Activated T-helper 17 cell treated with anti-CD3 and anti-CD28 coated beads, Interleukin-2, amount 50 U/mL, for 72 hours (primary cell): Measurements from ENCODE around the gene HOXD11. TPM values are rescaled to one million over a fixed set of nuclear protein-coding genes. Genes with fewer than 3 reads are reported as not detected.

Source experiments
- ATAC-seq: fragments of 150-1000 bp; cut with Tn5 transposase; replicated peaks from 2 replicates; pipeline ENCODE4 v1.10.0; 2021; ENCODE audit warnings: mild to moderate bottlenecking, moderate library complexity
- H3K27ac Mint-ChIP-seq: one replicate; pipeline ENCODE4 v1.8.0; 2022; ENCODE audit warnings: mixed read lengths
- H3K27me3 Mint-ChIP-seq: one replicate; pipeline ENCODE4 v1.8.0; 2022; ENCODE audit warnings: mixed read lengths
- H3K36me3 Mint-ChIP-seq: one replicate; pipeline ENCODE4 v1.8.0; 2022; ENCODE audit warnings: low read depth, mild to moderate bottlenecking, mixed read lengths
- H3K4me1 Mint-ChIP-seq: one replicate; pipeline ENCODE4 v1.8.0; 2022; ENCODE audit warnings: mixed read lengths
- H3K4me3 Mint-ChIP-seq: one replicate; pipeline ENCODE4 v1.8.0; 2022; ENCODE audit warnings: mild to moderate bottlenecking, mixed read lengths
- H3K9me3 Mint-ChIP-seq: one replicate; pipeline ENCODE4 v1.8.0; 2022; ENCODE audit warnings: mixed read lengths
- total RNA-seq, 2 donors: library from RNA; stranded (reverse); gene quantifications; one replicate each; pipeline ENCODE4 v1.2.3, GENCODE V29; 2022

Gene HOXD11
- total RNA-seq, 2 donors from 2014 or later = not detected

GRCh38 chr2:176124110-176124946 is 17.2 kb downstream of the HOXD11 start:
- Mint-ChIP-seq H3K4me3 (peak overlapping the region; percentile 12), H3K9me3 (no peaks in the 10 kb centered on the region), H3K4me1 (no peaks in the 10 kb centered on the region), H3K27me3 (peaks cover 70% of the 10 kb centered on the region), H3K36me3 (peaks cover 15% of the 10 kb centered on the region), H3K27ac (no peak overlapping the region)
- no peak for ATAC-seq

- Mint-ChIP-seq H3K4me1 (no peaks in the 10 kb centered on the region), H3K36me3 (peaks cover 9% of the 10 kb centered on the region), H3K9me3 (no peaks in the 10 kb centered on the region), H3K27me3 (peaks cover 62% of the 10 kb centered on the region), H3K4me3 (no peak overlapping the region), H3K27ac (no peak overlapping the region)
- no peak for ATAC-seq
Observed at GRCh38 chr2:176124947-176125771, 18.1 kb downstream of the HOXD11 start.

GRCh38 chr2:176125772-176126054 is 18.6 kb downstream of the HOXD11 start:
- Mint-ChIP-seq H3K4me1 (no peaks in the 10 kb centered on the region), H3K27ac (no peak overlapping the region), H3K4me3 (no peak overlapping the region), H3K36me3 (peaks cover 10% of the 10 kb centered on the region), H3K9me3 (no peaks in the 10 kb centered on the region), H3K27me3 (peaks cover 57% of the 10 kb centered on the region)
- ATAC-seq = no peak

GRCh38 chr2:176126929-176127773 is 20.1 kb downstream of the HOXD11 start:
- H3K36me3 Mint-ChIP-seq = peaks cover 18% of the 10 kb centered on the region
- H3K27me3 Mint-ChIP-seq = peaks cover 66% of the 10 kb centered on the region
- no peak overlapping the region for H3K27ac Mint-ChIP-seq
- H3K4me3 Mint-ChIP-seq = no peak overlapping the region
- peaks cover under 1% of the 10 kb centered on the region for H3K4me1 Mint-ChIP-seq
- no peaks in the 10 kb centered on the region for H3K9me3 Mint-ChIP-seq
- no peak for ATAC-seq

- ATAC-seq = no peak
- Mint-ChIP-seq H3K27me3 (peaks cover 71% of the 10 kb centered on the region), H3K4me1 (peaks cover 4% of the 10 kb centered on the region), H3K9me3 (no peaks in the 10 kb centered on the region), H3K27ac (no peak overlapping the region), H3K36me3 (peaks cover 23% of the 10 kb centered on the region), H3K4me3 (no peak overlapping the region)
Observed at GRCh38 chr2:176127774-176128072, 20.6 kb downstream of the HOXD11 start.

GRCh38 chr2:176128172-176128981 is 21.3 kb downstream of the HOXD11 start:
- Mint-ChIP-seq H3K27ac (no peak overlapping the region), H3K4me3 (peak overlapping the region; percentile 19), H3K4me1 (peaks cover 4% of the 10 kb centered on the region), H3K9me3 (no peaks in the 10 kb centered on the region), H3K36me3 (peaks cover 23% of the 10 kb centered on the region), H3K27me3 (peaks cover 74% of the 10 kb centered on the region)
- no peak for ATAC-seq

GRCh38 chr2:176128982-176129796 is 22.1 kb downstream of the HOXD11 start, which contains the start of gene HOXD8:
HOXD8 (plus strand) TSS chr2:176129705; CDS start chr2:176130367, 662 bp downstream.
- ATAC-seq = no peak
- Mint-ChIP-seq H3K4me1 (peaks cover 4% of the 10 kb centered on the region), H3K36me3 (peaks cover 23% of the 10 kb centered on the region), H3K27ac (no peak within 1 kb of the TSS), H3K27me3 (peaks cover 75% of the 10 kb centered on the region), H3K4me3 (peak within 1 kb of the TSS; percentile 75), H3K9me3 (no peaks in the 10 kb centered on the region)

- H3K4me3 Mint-ChIP-seq = no peak overlapping the region
- H3K4me1 Mint-ChIP-seq = peaks cover 4% of the 10 kb centered on the region
- no peak for ATAC-seq
- peaks cover 23% of the 10 kb centered on the region for H3K36me3 Mint-ChIP-seq
- H3K27ac Mint-ChIP-seq = no peak overlapping the region
- peaks cover 74% of the 10 kb centered on the region for H3K27me3 Mint-ChIP-seq
- H3K9me3 Mint-ChIP-seq = no peaks in the 10 kb centered on the region
Observed at GRCh38 chr2:176129813-176130146, 22.7 kb downstream of the HOXD11 start.

GRCh38 chr2:176130147-176130956 is 23.3 kb downstream of the HOXD11 start:
- peak overlapping the region; percentile 75 for H3K4me3 Mint-ChIP-seq
- peaks cover 4% of the 10 kb centered on the region for H3K4me1 Mint-ChIP-seq
- ATAC-seq = no peak
- peaks cover 76% of the 10 kb centered on the region for H3K27me3 Mint-ChIP-seq
- no peak overlapping the region for H3K27ac Mint-ChIP-seq
- H3K36me3 Mint-ChIP-seq = peaks cover 23% of the 10 kb centered on the region
- H3K9me3 Mint-ChIP-seq = no peaks in the 10 kb centered on the region

GRCh38 chr2:176130957-176131847 is 24.1 kb downstream of the HOXD11 start:
- Mint-ChIP-seq H3K27me3 (peaks cover 76% of the 10 kb centered on the region), H3K4me1 (peaks cover 4% of the 10 kb centered on the region), H3K4me3 (peak overlapping the region; percentile 75), H3K9me3 (no peaks in the 10 kb centered on the region), H3K27ac (no peak overlapping the region), H3K36me3 (peaks cover 29% of the 10 kb centered on the region)
- no peak for ATAC-seq

GRCh38 chr2:176131848-176132158 is 24.7 kb downstream of the HOXD11 start:
- Mint-ChIP-seq H3K27ac (no peak overlapping the region), H3K4me3 (peak overlapping the region; percentile 75), H3K9me3 (no peaks in the 10 kb centered on the region), H3K27me3 (peaks cover 75% of the 10 kb centered on the region), H3K4me1 (peaks cover 4% of the 10 kb centered on the region), H3K36me3 (peaks cover 29% of the 10 kb centered on the region)
- ATAC-seq = no peak
